Measurements from ENCODE around the gene ASPDH. TPM values are rescaled to one million over a fixed set of nuclear protein-coding genes. Genes with fewer than 3 reads are reported as not detected.

Gene ASPDH
- total and polyA plus RNA-seq, 2 donors (not counting 1 experiment from before 2014, with no cell fraction given), result not detected

- 87% methylated on average over 6 of the region's 11 CpGs for WGBS (ENCODE audit: insufficient coverage)
- no peak overlapping the region for H2AFZ ChIP-seq (ENCODE audit: insufficient read depth, low read depth, low read length, poor library complexity, severe bottlenecking)
- no peak overlapping the region for H3K27ac Mint-ChIP-seq
- H3K9me3 Mint-ChIP-seq (ENCODE audit: insufficient read depth), result peaks cover 11% of the 10 kb centered on the region
- H3K27ac ChIP-seq (ENCODE audit: low read length in 2 of 2), result no peak overlapping the region
- CTCF ChIA-PET, result interaction anchor here (0.6 to 4.0 kb wide), 3 partner anchors 77 to 386 kb away, joined by 3 to 17 read pairs (median 3); no protein-coding TSS in a partner anchor
- no peak for DNase-seq
- no peaks in the 10 kb centered on the region for H4K20me1 ChIP-seq (ENCODE audit: control insufficient read depth, insufficient read depth, low read length, poor library complexity, severe bottlenecking)
- H3K79me2 ChIP-seq (ENCODE audit: control insufficient read depth, insufficient read depth, low read length), result no peaks in the 10 kb centered on the region
- H3K36me3 ChIP-seq (replicated peaks in 1 of 2; ENCODE audit: control extremely low read depth in 1 of 2, control insufficient read depth in 1 of 2, extremely low read depth in 1 of 2, insufficient read depth in 2 of 2, low read length in 1 of 2), result no peaks in the 10 kb centered on the region
- H3K4me3 Mint-ChIP-seq, result no peak overlapping the region
- no peaks in the 10 kb centered on the region for H3K4me1 ChIP-seq (ENCODE audit: control insufficient read depth in 2 of 2, insufficient read depth in 2 of 2, low read length in 2 of 2)
- intact Hi-C loops (cut with micrococcal nuclease), result no loop called here
- no peak overlapping the region for H3K4me2 ChIP-seq (replicated peaks; ENCODE audit: low read depth, low read length, poor library complexity, severe bottlenecking)
- H3K4me3 ChIP-seq (ENCODE audit: control extremely low read depth in 1 of 5, extremely low read depth in 1 of 5, insufficient read depth in 1 of 5, low read depth in 2 of 5, low read length in 4 of 5), result no peak overlapping the region
- POLR2A ChIA-PET, result interaction anchor here (0.6 kb wide), 1 partner anchor 26 kb away, joined by 3 read pairs; no protein-coding TSS in a partner anchor
- H3K4me1 Mint-ChIP-seq, result no peaks in the 10 kb centered on the region
- peaks cover 20% of the 10 kb centered on the region for H3K27me3 Mint-ChIP-seq
- no peak for ATAC-seq (ENCODE audit: low read depth)
- no peak overlapping the region for H3K9ac ChIP-seq (ENCODE audit: low read length)
- peaks cover 0 to 8% (median 2%) of the 10 kb centered on the region in 4 experiments for H3K27me3 ChIP-seq (replicated peaks in 1 of 4; ENCODE audit: control extremely low read depth in 1 of 4, control insufficient read depth in 3 of 4, insufficient read depth in 4 of 4, low read length in 3 of 4)
- peaks cover 0 to 21% (median 12%) of the 10 kb centered on the region in 3 donors for H3K9me3 ChIP-seq (ENCODE audit: control extremely low read depth in 1 of 3, control insufficient read depth in 2 of 3, insufficient read depth in 1 of 3, low read length in 2 of 3)
- TF ChIP-seq EZH2 (IDR thresholded peaks at IDR 0.05; ENCODE audit: borderline replicate concordance, insufficient read depth, low read depth, low read length, poor library complexity, severe bottlenecking) (no peak), CTCF (IDR thresholded peaks at IDR 0.05) (no peak)
Observed at GRCh38 chr19:50535672-50536187, 22.0 kb upstream of the ASPDH start.

- H3K4me1 Mint-ChIP-seq, result no peaks in the 10 kb centered on the region
- Histone ChIP-seq H3K36me3 (replicated peaks in 1 of 2; ENCODE audit: control extremely low read depth in 1 of 2, control insufficient read depth in 1 of 2, extremely low read depth in 1 of 2, insufficient read depth in 2 of 2, low read length in 1 of 2) (no peaks in the 10 kb centered on the region), H2AFZ (ENCODE audit: insufficient read depth, low read depth, low read length, poor library complexity, severe bottlenecking) (no peak overlapping the region), H3K4me3 (ENCODE audit: control extremely low read depth in 1 of 5, extremely low read depth in 1 of 5, insufficient read depth in 1 of 5, low read depth in 2 of 5, low read length in 4 of 5) (no peak overlapping the region), H3K79me2 (ENCODE audit: control insufficient read depth, insufficient read depth, low read length) (no peaks in the 10 kb centered on the region), H3K27me3 (replicated peaks in 1 of 4; ENCODE audit: control extremely low read depth in 1 of 4, control insufficient read depth in 3 of 4, insufficient read depth in 4 of 4, low read length in 3 of 4) (peaks cover 0 to 13% (median 2%) of the 10 kb centered on the region in 4 experiments), H3K4me1 (ENCODE audit: control insufficient read depth in 2 of 2, insufficient read depth in 2 of 2, low read length in 2 of 2) (no peaks in the 10 kb centered on the region), H4K20me1 (ENCODE audit: control insufficient read depth, insufficient read depth, low read length, poor library complexity, severe bottlenecking) (no peaks in the 10 kb centered on the region), H3K9me3 (ENCODE audit: control extremely low read depth in 1 of 3, control insufficient read depth in 2 of 3, insufficient read depth in 1 of 3, low read length in 2 of 3) (peaks cover 0 to 21% (median 12%) of the 10 kb centered on the region in 3 donors), H3K27ac (ENCODE audit: low read length in 2 of 2) (no peak overlapping the region), H3K4me2 (replicated peaks; ENCODE audit: low read depth, low read length, poor library complexity, severe bottlenecking) (no peak overlapping the region), H3K9ac (ENCODE audit: low read length) (no peak overlapping the region)
- TF ChIP-seq EZH2 (IDR thresholded peaks at IDR 0.05; ENCODE audit: borderline replicate concordance, insufficient read depth, low read depth, low read length, poor library complexity, severe bottlenecking) (no peak), CTCF (IDR thresholded peaks at IDR 0.05) (no peak)
- no CpG with 5 or more reads among the region's 3 CpGs for WGBS (ENCODE audit: insufficient coverage)
- H3K4me3 Mint-ChIP-seq, result no peak overlapping the region
- intact Hi-C loops (cut with micrococcal nuclease), result no loop called here
- no peak overlapping the region for H3K27ac Mint-ChIP-seq
- ChIA-PET POLR2A (no interaction called here), CTCF (no interaction called here)
- H3K27me3 Mint-ChIP-seq, result peaks cover 26% of the 10 kb centered on the region
- no peak for ATAC-seq (ENCODE audit: low read depth)
- DNase-seq, result no peak
- H3K9me3 Mint-ChIP-seq (ENCODE audit: insufficient read depth), result peaks cover 11% of the 10 kb centered on the region
Observed at GRCh38 chr19:50534478-50534877, 20.8 kb upstream of the ASPDH start.
